Measurements from ENCODE around the gene ACTR3C. TPM values are rescaled to one million over a fixed set of nuclear protein-coding genes. Genes with fewer than 3 reads are reported as not detected.

The ACTR3C gene
- total RNA-seq = 1 to 10 TPM in 1 of 4 donors, under 1 TPM in 3; 0.38 to 2.0 (median 0.58) TPM

DNA sequence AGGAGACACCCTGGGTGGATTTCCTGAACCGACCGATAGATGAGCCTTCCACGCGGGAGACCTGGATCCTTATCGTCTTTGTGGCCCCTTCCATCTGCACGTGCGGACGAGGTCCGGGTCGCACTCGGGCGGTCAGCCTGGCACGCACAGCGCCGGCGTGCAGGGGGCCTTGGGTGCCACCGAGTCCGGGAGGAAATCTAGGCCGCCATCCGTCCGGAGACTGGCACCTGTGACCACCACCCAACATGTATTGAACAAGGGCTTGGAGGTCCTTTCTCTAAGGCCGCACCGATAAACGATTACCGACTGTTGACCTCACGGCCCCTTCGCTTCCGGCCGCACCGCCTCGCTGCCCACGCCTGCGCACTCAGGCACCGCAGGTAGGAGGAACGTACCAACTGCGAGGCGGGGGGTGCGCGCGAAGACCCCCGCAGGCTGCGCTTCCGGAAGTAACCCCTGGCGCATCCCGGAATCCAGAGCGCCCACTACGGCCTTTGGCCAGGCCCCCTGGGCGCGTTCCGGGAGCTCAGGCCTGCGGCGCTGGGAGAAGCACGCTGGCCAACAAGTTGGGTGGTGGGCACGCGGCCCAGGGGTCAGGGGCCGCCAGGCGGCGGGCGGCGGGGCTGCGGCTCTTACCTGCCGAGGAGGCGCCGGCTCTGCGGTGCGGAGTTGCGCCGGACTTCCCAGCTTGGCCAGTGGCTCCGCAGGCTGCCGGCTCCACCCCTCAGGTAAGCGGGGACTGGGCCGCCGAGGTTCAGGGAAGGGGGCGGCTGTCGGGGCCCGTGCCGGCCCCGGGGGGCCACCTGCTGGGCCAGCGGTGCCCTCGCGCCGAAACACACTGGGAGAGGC, at the start of gene ACTR3C, which contains the start of gene LRRC61:
Gene ACTR3C (minus strand): TSS at position 713 of the 849 bp plus-strand sequence. CDS start 28,249 bp downstream, outside the sequence.
Gene LRRC61 (plus strand): TSS at position 523 of the 849 bp plus-strand sequence. CDS start 13,507 bp downstream, outside the sequence.
- no peak for TF ChIP-seq CTCF (IDR thresholded peaks at IDR 0.05; ENCODE audit: low read depth)

DNA sequence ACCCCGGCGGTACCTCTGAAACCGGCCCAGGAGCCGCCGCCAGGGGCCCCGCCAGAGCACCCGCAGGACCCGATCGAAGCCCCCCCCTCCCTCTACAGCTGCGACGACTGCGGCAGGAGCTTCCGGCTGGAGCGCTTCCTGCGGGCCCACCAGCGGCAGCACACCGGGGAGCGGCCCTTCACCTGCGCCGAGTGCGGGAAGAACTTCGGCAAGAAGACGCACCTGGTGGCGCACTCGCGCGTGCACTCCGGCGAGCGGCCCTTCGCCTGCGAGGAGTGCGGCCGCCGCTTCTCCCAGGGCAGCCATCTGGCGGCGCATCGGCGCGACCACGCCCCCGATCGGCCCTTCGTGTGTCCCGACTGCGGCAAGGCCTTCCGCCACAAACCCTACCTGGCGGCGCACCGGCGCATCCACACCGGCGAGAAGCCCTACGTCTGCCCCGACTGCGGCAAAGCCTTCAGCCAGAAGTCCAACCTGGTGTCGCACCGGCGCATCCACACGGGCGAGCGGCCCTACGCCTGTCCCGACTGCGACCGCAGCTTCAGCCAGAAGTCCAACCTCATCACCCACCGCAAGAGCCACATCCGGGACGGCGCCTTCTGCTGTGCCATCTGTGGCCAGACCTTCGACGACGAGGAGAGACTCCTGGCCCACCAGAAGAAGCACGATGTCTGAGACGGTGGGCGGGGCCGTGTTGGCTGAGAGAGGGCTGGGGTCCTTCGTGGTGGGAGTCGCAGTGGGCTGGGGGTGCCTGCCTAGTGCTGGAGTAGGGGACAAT, 49.1 kb upstream of the ACTR3C start:
- TF ChIP-seq CTCF (IDR thresholded peaks at IDR 0.05; ENCODE audit: low read depth) = no peak

DNA sequence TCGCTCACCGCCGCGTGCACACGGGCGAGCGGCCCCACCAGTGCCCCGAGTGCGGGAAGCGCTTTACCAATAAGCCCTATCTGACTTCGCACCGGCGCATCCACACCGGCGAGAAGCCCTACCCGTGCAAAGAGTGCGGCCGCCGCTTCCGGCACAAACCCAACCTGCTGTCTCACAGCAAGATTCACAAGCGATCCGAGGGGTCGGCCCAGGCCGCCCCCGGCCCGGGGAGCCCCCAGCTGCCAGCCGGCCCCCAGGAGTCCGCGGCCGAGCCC, 48.6 kb upstream of the ACTR3C start:
- TF ChIP-seq CTCF (IDR thresholded peaks at IDR 0.05; ENCODE audit: low read depth) = no peak

DNA sequence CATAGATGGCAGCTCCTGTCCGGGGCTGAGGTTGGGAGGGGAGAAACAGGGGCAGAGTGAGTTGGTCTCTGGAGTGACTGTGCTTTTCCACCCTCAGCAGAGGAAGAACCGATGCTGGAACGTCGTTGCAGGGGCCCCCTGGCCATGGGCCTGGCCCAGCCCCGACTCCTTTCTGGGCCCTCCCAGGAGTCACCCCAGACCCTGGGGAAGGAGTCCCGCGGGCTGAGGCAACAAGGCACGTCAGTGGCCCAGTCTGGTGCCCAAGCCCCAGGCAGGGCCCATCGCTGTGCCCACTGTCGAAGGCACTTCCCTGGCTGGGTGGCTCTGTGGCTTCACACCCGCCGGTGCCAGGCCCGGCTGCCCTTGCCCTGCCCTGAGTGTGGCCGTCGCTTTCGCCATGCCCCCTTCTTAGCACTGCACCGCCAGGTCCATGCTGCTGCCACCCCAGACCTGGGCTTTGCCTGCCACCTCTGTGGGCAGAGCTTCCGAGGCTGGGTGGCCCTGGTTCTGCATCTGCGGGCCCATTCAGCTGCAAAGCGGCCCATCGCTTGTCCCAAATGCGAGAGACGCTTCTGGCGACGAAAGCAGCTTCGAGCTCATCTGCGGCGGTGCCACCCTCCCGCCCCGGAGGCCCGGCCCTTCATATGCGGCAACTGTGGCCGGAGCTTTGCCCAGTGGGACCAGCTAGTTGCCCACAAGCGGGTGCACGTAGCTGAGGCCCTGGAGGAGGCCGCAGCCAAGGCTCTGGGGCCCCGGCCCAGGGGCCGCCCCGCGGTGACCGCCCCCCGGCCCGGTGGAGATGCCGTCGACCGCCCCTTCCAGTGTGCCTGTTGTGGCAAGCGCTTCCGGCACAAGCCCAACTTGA, 48.0 kb upstream of the ACTR3C start:
- TF ChIP-seq CTCF (IDR thresholded peaks at IDR 0.05; ENCODE audit: low read depth) = no peak

DNA sequence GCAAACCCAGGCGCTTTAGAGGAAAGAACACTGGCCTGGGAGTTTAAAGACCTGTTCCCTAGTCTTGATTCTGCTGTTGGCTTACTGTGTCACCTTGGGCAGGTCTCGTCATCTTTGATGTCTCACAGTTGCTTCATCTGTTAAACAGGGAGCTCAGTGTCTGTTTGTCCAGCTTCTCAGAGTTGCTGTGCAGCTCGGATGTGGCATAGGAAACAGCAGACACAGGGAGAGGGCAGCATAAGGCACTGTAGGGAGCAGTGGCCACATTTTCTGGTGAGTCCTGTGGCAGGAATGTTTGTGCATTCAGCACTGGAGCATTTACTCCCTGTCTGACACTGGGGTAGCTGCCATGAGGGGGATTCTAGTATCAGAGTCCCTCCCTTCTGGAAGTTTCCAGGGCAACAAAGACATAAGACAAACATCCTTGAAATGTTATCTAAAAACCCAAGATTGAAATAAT, 47.3 kb upstream of the ACTR3C start:
- TF ChIP-seq CTCF (IDR thresholded peaks at IDR 0.05; ENCODE audit: low read depth) = no peak

DNA sequence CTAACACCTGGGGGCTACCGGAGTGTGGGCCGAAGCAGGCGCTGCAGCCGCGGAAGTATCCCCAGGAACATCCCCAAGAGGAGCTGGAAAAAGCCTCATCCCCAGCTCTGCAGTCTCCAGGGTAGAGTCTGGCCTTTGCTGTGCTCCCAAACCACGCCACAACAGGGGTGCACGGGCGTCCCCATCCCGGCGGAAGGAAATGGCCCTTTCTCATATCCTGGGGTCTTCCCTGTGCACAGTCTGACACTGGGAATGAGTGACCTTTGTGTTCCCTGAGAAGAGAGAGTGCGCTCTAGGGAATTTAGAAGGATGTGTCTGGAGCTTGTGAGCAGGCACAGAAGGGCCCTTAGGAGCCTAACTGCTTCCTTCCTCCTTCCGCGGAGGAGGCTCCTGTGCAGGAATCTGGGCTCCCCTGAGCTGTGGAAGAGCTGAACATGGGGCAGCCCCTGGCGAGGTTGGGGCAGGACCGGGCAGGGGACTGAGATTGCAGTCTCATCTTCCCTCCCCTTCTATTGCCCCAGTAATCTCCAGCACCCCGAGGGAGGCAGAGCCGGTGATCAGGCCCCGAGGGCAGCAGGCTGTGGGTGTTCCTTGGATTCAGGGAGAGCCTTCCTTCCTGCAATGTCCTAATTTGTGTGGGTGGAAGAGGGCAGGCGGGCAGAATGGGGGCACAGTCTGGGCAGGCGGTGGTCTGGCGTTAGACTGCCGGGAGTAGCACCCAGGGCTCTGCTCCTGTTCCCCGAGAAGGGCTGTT, 46.6 kb upstream of the ACTR3C start:
- no peak for TF ChIP-seq CTCF (IDR thresholded peaks at IDR 0.05; ENCODE audit: low read depth)
